Karpas-422 (cell line): ENCODE results near the gene NHLRC2. TPM values are rescaled to one million over a fixed set of nuclear protein-coding genes. Genes with fewer than 3 reads are reported as not detected.

Experiments used
- DNase-seq: peaks from one replicate; pipeline ENCODE4 v3.0.0-alpha.2; 2015
- H2AFZ ChIP-seq: fragments of 200-600 bp; sonication (generic); 2 replicates; pipeline ENCODE4 v1.6.1; 2014; ENCODE audit warnings: antibody characterized with exemption, low read length, mixed read lengths
- H3K27ac ChIP-seq: fragments of 200-600 bp; sonication (generic); 2 replicates; pipeline ENCODE4 v1.5.1; 2014; ENCODE audit warnings: mild to moderate bottlenecking, low read length, moderate library complexity
- H3K27me3 ChIP-seq: fragments of 200-600 bp; sonication (generic); 2 replicates; pipeline ENCODE4 v1.6.1; 2014; ENCODE audit warnings: low read length, mixed read lengths
- H3K36me3 ChIP-seq: fragments of 200-600 bp; sonication (generic); 2 replicates; pipeline ENCODE4 v1.6.1; 2014; ENCODE audit warnings: low read length, mixed read lengths; ENCODE audit not compliant: insufficient read depth
- H3K4me1 ChIP-seq: fragments of 200-600 bp; sonication (generic); 2 replicates; pipeline ENCODE4 v1.6.1; 2014; ENCODE audit warnings: mild to moderate bottlenecking, low read length, mixed read lengths
- H3K4me2 ChIP-seq: fragments of 200-600 bp; sonication (generic); 2 replicates; pipeline ENCODE4 v1.6.1; 2014; ENCODE audit warnings: low read length, low read depth, mild to moderate bottlenecking; ENCODE audit not compliant: poor library complexity, severe bottlenecking
- H3K4me3 ChIP-seq: fragments of 200-600 bp; sonication (generic); 2 replicates; pipeline ENCODE4 v1.5.1; 2014; ENCODE audit warnings: mild to moderate bottlenecking, antibody characterized with exemption, low read length, mixed read lengths
- H3K79me2 ChIP-seq: fragments of 200-600 bp; sonication (generic); 2 replicates; pipeline ENCODE4 v1.6.1; 2014; ENCODE audit warnings: mild to moderate bottlenecking, low read length, mixed read lengths
- H3K9ac ChIP-seq: fragments of 200-600 bp; sonication (generic); 2 replicates; pipeline ENCODE4 v1.6.0; 2014; ENCODE audit warnings: low read length
- H3K9me2 ChIP-seq: fragments of 200-600 bp; sonication (generic), shearing (Covaris generic); replicated peaks from 2 replicates; pipeline ENCODE4 v1.6.0; 2014; ENCODE audit warnings: mild to moderate bottlenecking, low read length, moderate library complexity; ENCODE audit not compliant: insufficient read depth
- H3K9me3 ChIP-seq: fragments of 300-700, 200-600 bp; sonication (generic); 2 replicates; pipeline ENCODE4 v1.6.1; 2014; ENCODE audit warnings: low read length, mixed read lengths
- H4K20me1 ChIP-seq: fragments of 200-600 bp; sonication (generic); 2 replicates; pipeline ENCODE4 v1.6.1; 2014; ENCODE audit warnings: mild to moderate bottlenecking, antibody characterized with exemption, low read length, low read depth; ENCODE audit not compliant: insufficient read depth
- total RNA-seq: library from RNA; depleted of rRNA; stranded (reverse); fragments of >200 nt; shearing (Covaris generic); gene quantifications from 2 replicates; pipeline ENCODE4 v1.2.3, GENCODE V29; 2014; ENCODE audit warnings: low replicate concordance

Gene NHLRC2
- total RNA-seq, 1 experiment from 2014 or later = 21.9 TPM

DNA sequence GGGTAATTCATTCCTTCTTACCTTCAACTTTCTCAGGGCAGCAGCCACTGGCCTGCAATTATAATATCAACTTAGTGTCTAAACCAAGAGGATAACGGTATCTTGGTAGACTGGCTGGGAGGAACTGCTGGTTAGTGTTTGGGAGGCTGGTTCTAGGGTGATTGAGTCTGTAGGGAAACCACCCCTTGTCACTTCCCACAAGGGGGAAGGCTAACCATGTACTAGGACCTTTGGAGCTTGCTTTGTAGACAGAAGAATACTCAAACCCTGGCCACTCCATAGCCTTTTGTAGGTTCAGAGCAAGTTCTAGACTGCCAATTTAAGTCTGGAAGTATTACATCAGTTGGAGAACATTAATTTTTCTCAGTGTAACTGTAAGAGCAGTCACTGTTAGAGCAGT, 51.3 kb downstream of the NHLRC2 start:
- Histone ChIP-seq H3K4me1 (no peaks in the 10 kb centered on the region), H3K9me2 (no peaks in the 10 kb centered on the region), H3K9ac (no peak overlapping the region), H3K4me3 (no peak overlapping the region), H2AFZ (no peak overlapping the region), H3K79me2 (no peaks in the 10 kb centered on the region), H3K36me3 (peaks cover 30% of the 10 kb centered on the region), H3K9me3 (no peaks in the 10 kb centered on the region), H3K4me2 (no peak overlapping the region), H3K27me3 (no peaks in the 10 kb centered on the region), H3K27ac (no peak overlapping the region), H4K20me1 (no peaks in the 10 kb centered on the region)
- no peak for DNase-seq

GRCh38 chr10:113907166-113907565, 52.7 kb downstream of the NHLRC2 start:
- H3K27me3 ChIP-seq = no peaks in the 10 kb centered on the region
- H4K20me1 ChIP-seq = no peaks in the 10 kb centered on the region
- H3K4me1 ChIP-seq = no peaks in the 10 kb centered on the region
- no peaks in the 10 kb centered on the region for H3K79me2 ChIP-seq
- H2AFZ ChIP-seq = no peak overlapping the region
- H3K36me3 ChIP-seq = peaks cover 28% of the 10 kb centered on the region
- H3K9me3 ChIP-seq = no peaks in the 10 kb centered on the region
- no peak overlapping the region for H3K4me3 ChIP-seq
- no peak overlapping the region for H3K27ac ChIP-seq
- no peak for DNase-seq
- H3K4me2 ChIP-seq = no peak overlapping the region
- H3K9me2 ChIP-seq = no peaks in the 10 kb centered on the region
- H3K9ac ChIP-seq = no peak overlapping the region

DNA sequence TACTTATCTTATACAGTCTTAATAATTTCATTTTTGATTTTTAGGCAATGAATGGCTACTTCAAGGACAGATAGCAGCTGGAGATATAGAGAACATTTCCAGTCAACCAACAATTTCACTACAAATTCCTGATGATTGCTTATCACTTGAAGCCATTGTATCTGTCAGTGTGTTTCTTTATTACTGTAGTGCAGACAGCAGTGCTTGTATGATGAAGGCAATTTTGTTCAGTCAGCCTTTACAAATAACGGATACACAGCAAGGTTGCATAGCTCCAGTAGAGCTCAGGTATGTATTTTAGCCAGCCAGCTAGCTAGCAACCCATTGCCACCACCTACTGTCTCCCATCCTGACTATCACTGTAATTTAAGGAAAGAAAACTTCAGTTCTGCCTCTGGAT, 53.8 kb downstream of the NHLRC2 start:
- Histone ChIP-seq H3K4me3 (no peak overlapping the region), H3K4me2 (no peak overlapping the region), H3K9me3 (no peaks in the 10 kb centered on the region), H3K36me3 (peaks cover 28% of the 10 kb centered on the region), H3K27ac (no peak overlapping the region), H3K27me3 (no peaks in the 10 kb centered on the region), H3K4me1 (no peaks in the 10 kb centered on the region), H3K79me2 (no peaks in the 10 kb centered on the region), H3K9ac (no peak overlapping the region), H3K9me2 (no peaks in the 10 kb centered on the region), H4K20me1 (no peaks in the 10 kb centered on the region), H2AFZ (no peak overlapping the region)
- no peak for DNase-seq

- H3K36me3 ChIP-seq = peaks cover 16% of the 10 kb centered on the region
- no peaks in the 10 kb centered on the region for H3K27me3 ChIP-seq
- no peak overlapping the region for H2AFZ ChIP-seq
- H4K20me1 ChIP-seq = no peaks in the 10 kb centered on the region
- H3K27ac ChIP-seq = no peak overlapping the region
- H3K4me3 ChIP-seq = no peak overlapping the region
- H3K4me2 ChIP-seq = no peak overlapping the region
- no peaks in the 10 kb centered on the region for H3K9me2 ChIP-seq
- no peaks in the 10 kb centered on the region for H3K79me2 ChIP-seq
- DNase-seq = no peak
- no peaks in the 10 kb centered on the region for H3K9me3 ChIP-seq
- no peaks in the 10 kb centered on the region for H3K4me1 ChIP-seq
- H3K9ac ChIP-seq = no peak overlapping the region
Measured at GRCh38 chr10:113911113-113911512, 56.7 kb downstream of the NHLRC2 start.

DNA sequence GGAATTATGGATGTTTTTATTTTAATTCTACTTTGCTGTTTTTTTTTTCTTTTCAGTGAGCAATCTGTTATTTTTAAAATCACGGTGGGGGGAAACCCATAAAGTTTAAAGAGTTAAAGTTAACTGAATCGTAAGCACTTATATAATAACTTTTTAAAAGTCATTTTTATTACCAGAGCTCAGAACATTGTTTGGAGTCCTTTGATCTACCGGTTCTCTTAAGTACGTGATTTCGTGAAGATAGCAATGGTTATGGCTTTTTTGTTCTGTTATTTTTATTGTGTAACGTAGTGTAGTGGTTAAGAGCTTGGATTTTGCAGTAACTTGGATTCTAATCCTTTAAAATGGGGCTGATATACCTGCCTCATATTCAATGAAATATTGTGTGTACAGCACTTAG, 57.4 kb downstream of the NHLRC2 start:
- Histone ChIP-seq H3K36me3 (peaks cover 16% of the 10 kb centered on the region), H3K27me3 (no peaks in the 10 kb centered on the region), H4K20me1 (no peaks in the 10 kb centered on the region), H3K4me2 (no peak overlapping the region), H3K4me3 (no peak overlapping the region), H3K79me2 (no peaks in the 10 kb centered on the region), H3K27ac (no peak overlapping the region), H3K9me2 (no peaks in the 10 kb centered on the region), H3K4me1 (no peaks in the 10 kb centered on the region), H3K9ac (no peak overlapping the region), H2AFZ (no peak overlapping the region), H3K9me3 (no peaks in the 10 kb centered on the region)
- DNase-seq = no peak

- no peaks in the 10 kb centered on the region for H3K4me1 ChIP-seq
- H4K20me1 ChIP-seq = no peaks in the 10 kb centered on the region
- DNase-seq = no peak
- H3K9me2 ChIP-seq = no peaks in the 10 kb centered on the region
- H3K9ac ChIP-seq = no peak overlapping the region
- no peak overlapping the region for H2AFZ ChIP-seq
- H3K27ac ChIP-seq = no peak overlapping the region
- H3K79me2 ChIP-seq = no peaks in the 10 kb centered on the region
- H3K4me2 ChIP-seq = no peak overlapping the region
- H3K9me3 ChIP-seq = no peaks in the 10 kb centered on the region
- H3K4me3 ChIP-seq = no peak overlapping the region
- H3K27me3 ChIP-seq = no peaks in the 10 kb centered on the region
- peaks cover 12% of the 10 kb centered on the region for H3K36me3 ChIP-seq
Measured at GRCh38 chr10:113912582-113912981, 58.1 kb downstream of the NHLRC2 start.

GRCh38 chr10:113914956-113915355, 60.5 kb downstream of the NHLRC2 start:
- Histone ChIP-seq H3K9me3 (no peaks in the 10 kb centered on the region), H3K79me2 (no peaks in the 10 kb centered on the region), H3K27me3 (no peaks in the 10 kb centered on the region), H3K36me3 (peaks cover 4% of the 10 kb centered on the region; the same call in 1 of the 2 replicates), H3K4me2 (no peak overlapping the region), H2AFZ (no peak overlapping the region), H4K20me1 (no peaks in the 10 kb centered on the region), H3K4me1 (no peaks in the 10 kb centered on the region), H3K4me3 (no peak overlapping the region), H3K9ac (no peak overlapping the region), H3K9me2 (no peaks in the 10 kb centered on the region), H3K27ac (no peak overlapping the region)
- no peak for DNase-seq

DNA sequence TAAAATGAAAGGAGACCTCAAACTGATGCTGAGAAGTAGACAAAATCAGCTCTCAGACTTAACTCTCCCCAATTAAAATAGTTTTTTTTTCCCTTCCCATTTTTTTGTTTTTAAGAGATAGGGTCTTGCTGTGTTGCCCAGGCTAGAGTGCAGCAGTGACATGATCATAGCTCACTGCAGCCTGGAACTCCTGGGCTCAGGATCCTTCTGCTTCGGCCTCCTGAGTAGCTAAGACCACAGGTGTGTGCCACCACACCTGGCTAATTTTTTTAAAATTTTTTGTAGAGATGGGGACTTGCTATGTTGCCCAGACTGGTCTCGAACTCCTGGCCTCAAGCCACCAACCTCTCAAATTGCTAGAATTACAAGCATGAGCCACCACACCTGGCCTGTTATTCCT, 61.1 kb downstream of the NHLRC2 start:
- H3K4me2 ChIP-seq = no peak overlapping the region
- no peak overlapping the region for H3K27ac ChIP-seq
- no peaks in the 10 kb centered on the region for H3K9me2 ChIP-seq

DNA sequence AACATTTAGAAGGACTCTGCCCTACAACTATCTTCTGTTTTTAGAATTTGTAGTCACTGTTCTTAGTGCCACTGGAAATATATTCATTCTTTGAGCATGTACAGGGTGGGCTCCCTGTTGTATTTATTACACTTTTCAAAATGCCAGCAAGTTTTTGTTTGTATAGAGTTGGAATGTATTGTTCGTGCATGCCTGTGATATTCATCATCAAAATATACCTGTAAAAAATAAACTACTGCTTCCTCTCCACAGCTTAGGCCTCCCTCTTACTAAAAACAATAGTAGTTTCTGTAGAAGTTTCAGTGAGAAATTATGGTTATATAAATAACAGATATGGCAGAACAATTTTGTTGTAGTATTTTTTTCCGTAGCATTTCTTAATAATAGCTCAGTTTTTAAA, 61.6 kb downstream of the NHLRC2 start:
- DNase-seq = no peak
- H3K27ac ChIP-seq = no peak overlapping the region

More for the DNA sequence above, 61.1 kb downstream of the NHLRC2 start:
- Histone ChIP-seq H3K9ac (no peak overlapping the region), H3K4me3 (no peak overlapping the region), H3K4me1 (no peaks in the 10 kb centered on the region), H4K20me1 (no peaks in the 10 kb centered on the region), H3K27me3 (no peaks in the 10 kb centered on the region), H3K36me3 (peaks cover 4% of the 10 kb centered on the region; the same call in 1 of the 2 replicates), H3K79me2 (no peaks in the 10 kb centered on the region), H3K9me3 (no peaks in the 10 kb centered on the region), H2AFZ (no peak overlapping the region)
- no peak for DNase-seq

More for the DNA sequence above, 61.6 kb downstream of the NHLRC2 start:
- H3K4me2 ChIP-seq = no peak overlapping the region
- no peaks in the 10 kb centered on the region for H3K9me3 ChIP-seq
- H3K36me3 ChIP-seq = peaks cover under 1% of the 10 kb centered on the region; the same call in 1 of the 2 replicates
- H3K79me2 ChIP-seq = no peaks in the 10 kb centered on the region
- H3K9me2 ChIP-seq = no peaks in the 10 kb centered on the region
- H2AFZ ChIP-seq = no peak overlapping the region
- H4K20me1 ChIP-seq = no peaks in the 10 kb centered on the region
- H3K9ac ChIP-seq = no peak overlapping the region
- no peaks in the 10 kb centered on the region for H3K27me3 ChIP-seq
- no peaks in the 10 kb centered on the region for H3K4me1 ChIP-seq
- H3K4me3 ChIP-seq = no peak overlapping the region
